Body of pancreas (tissue), 4 donors: ENCODE data around the gene ARHGEF28.

Source experiments
- POLR2A ChIP-seq, 3 donors: fragments of 450-650 bp; IDR thresholded peaks; one replicate each; pipeline ENCODE4 v1.6.1; 2016; ENCODE audit warnings: antibody characterized with exemption in 3 of 3, mild to moderate bottlenecking in 2 of 3
- TF ChIP-seq, protein P1 (sequence below), 7 experiments: fragments of 450-650 bp in 4 of 7; fragments of 200-600 bp in 3 of 7; sonication (generic) in 3 of 7; IDR thresholded peaks; one replicate each; pipeline ENCODE4 v1.5.1; 2016 to 2019; ENCODE audit warnings: antibody characterized with exemption in 7 of 7

DNA sequence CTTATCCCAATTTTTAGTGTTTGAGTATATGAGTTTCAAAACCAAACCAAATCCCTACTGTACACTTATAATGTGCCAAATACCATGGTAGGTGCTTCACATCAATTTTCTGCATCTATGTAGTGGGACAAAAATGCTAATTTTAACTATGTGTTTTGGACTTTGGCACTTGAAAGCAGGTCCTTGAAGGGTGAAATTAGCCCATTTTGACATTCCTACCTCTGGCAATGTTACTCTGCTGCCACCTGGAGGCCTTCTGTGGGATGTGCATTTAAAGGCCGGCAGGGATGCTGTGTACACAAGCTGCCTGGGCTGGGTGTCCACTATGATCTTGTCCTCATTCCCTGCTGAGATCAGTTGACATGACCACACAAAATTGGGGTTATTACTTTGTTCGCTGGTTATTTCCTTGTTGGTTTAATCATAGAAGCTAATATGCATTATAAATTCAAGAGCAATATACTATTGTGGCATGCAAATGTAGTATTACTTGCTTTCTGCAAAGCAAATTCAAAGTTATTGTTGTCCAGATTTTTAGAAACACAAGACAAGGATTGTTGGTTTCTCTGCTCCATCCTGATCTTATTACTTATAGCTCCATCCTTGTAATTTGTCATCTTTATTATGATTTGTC, 166.8 kb downstream of the ARHGEF28 start:
- TF ChIP-seq, protein P1, sequence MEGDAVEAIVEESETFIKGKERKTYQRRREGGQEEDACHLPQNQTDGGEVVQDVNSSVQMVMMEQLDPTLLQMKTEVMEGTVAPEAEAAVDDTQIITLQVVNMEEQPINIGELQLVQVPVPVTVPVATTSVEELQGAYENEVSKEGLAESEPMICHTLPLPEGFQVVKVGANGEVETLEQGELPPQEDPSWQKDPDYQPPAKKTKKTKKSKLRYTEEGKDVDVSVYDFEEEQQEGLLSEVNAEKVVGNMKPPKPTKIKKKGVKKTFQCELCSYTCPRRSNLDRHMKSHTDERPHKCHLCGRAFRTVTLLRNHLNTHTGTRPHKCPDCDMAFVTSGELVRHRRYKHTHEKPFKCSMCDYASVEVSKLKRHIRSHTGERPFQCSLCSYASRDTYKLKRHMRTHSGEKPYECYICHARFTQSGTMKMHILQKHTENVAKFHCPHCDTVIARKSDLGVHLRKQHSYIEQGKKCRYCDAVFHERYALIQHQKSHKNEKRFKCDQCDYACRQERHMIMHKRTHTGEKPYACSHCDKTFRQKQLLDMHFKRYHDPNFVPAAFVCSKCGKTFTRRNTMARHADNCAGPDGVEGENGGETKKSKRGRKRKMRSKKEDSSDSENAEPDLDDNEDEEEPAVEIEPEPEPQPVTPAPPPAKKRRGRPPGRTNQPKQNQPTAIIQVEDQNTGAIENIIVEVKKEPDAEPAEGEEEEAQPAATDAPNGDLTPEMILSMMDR (IDR thresholded peaks at IDR 0.05) = peak; percentile 91 to 97 (median 96)
- no peak for TF ChIP-seq POLR2A (IDR thresholded peaks at IDR 0.05)
